ENCODE results near the gene PAQR8.

DNA sequence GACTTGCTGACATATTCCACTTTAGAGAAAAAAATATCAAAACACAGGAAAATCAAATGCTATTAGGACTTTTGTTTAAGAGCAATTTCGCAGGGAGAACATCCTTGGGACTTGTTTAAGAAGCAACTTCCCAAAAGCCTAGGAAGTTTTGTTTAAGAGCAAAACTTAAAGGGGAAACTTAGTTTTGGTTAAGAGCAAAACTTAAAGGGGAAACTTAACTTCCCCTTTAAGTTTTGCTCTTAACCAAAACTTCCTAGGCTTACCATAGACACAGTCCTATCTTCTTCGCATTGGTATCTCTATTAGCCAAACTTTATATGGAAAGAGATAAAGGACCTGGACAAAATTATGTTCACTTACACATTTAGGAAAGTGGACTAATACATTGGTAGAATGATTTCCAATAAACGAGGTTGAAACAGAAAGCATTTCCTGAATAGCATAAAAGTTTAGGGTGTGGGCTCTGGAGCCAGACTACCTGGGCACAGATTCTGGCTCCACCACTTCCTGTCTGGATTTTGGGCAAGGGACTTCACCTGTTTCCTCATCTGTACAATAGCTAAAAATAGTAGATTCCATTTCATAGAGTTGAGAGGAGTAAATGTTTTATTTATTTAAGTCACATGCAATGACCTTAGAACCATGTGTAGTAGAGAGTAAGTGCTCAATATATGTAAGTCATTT lies 15.7 kb downstream of the PAQR8 start:
- TF ChIP-seq, protein P1, sequence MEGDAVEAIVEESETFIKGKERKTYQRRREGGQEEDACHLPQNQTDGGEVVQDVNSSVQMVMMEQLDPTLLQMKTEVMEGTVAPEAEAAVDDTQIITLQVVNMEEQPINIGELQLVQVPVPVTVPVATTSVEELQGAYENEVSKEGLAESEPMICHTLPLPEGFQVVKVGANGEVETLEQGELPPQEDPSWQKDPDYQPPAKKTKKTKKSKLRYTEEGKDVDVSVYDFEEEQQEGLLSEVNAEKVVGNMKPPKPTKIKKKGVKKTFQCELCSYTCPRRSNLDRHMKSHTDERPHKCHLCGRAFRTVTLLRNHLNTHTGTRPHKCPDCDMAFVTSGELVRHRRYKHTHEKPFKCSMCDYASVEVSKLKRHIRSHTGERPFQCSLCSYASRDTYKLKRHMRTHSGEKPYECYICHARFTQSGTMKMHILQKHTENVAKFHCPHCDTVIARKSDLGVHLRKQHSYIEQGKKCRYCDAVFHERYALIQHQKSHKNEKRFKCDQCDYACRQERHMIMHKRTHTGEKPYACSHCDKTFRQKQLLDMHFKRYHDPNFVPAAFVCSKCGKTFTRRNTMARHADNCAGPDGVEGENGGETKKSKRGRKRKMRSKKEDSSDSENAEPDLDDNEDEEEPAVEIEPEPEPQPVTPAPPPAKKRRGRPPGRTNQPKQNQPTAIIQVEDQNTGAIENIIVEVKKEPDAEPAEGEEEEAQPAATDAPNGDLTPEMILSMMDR (IDR thresholded peaks at IDR 0.05) = no peak
- no peak for TF ChIP-seq EZH2 (IDR thresholded peaks at IDR 0.05; ENCODE audit: borderline replicate concordance, insufficient read depth, low read depth, low read length, poor library complexity, severe bottlenecking)
